Measurements from ENCODE around the gene LRMDA. TPM values are rescaled to one million over a fixed set of nuclear protein-coding genes. Genes with fewer than 3 reads are reported as not detected.

The LRMDA gene
- total and polyA plus RNA-seq, 2 donors (not counting 3 experiments of a cell fraction or from before 2014, with no cell fraction given) = 9.7 to 18.0 TPM

DNA sequence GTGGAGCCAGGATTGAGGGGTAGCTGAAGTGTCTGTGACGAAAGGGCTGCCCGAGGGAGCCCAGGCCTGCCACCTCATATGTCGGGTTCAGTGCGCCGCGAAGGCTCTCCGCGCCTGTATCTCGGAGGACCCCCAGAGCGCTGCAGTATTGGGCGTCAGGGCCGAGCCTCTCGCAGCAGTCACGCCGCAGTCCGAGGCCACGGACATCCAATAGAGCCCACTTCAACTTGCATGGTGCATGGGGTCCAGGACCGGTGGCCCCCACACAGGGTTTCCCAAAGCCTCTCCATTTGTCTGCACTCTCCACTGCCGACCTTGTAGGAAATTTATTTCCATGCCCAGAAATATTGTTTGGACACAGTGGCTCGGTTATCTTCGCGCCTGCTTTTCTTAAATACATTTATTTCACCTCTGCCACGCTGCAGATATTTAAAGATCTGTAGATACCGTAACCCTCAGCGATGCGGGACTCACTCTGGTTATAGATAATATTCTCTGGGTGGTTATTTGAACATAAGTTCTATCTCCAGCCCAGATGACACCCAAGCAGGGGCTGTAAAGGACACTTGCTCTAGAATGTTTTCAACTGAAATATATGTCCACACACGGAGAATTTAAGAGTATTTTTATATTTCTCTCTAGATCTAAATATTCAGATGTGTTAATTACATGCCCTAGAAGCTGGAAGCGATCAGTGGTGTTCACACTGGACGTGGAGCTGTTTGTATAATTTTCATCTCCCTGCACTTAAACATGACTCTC lies 24.8 kb upstream of the LRMDA start:
- H3K4me2 ChIP-seq (ENCODE audit: insufficient read depth, low read length) = no peak overlapping the region
- intact Hi-C loops (cut with micrococcal nuclease) = no loop called here
- no peaks in the 10 kb centered on the region for H3K9me3 ChIP-seq (replicated peaks; ENCODE audit: control insufficient read depth, insufficient read depth, low read length)
- H3K9ac ChIP-seq (replicated peaks; ENCODE audit: extremely low read depth, insufficient read depth, low read length) = no peak overlapping the region
- dilution Hi-C loops (cut with MboI; ENCODE audit: extremely low pct_ligation_motif_present, low sequenced_read_pairs) = no loop called here
- POLR2A ChIA-PET = no interaction called here
- DNase-seq (ENCODE audit: low read depth, low spot score) = no peak
- peaks cover 10% of the 10 kb centered on the region for H3K4me1 ChIP-seq (ENCODE audit: control insufficient read depth, extremely low read depth, insufficient read depth, low read length)
- H3K9me1 ChIP-seq (replicated peaks; ENCODE audit: control insufficient read depth, extremely low read depth, insufficient read depth, low read length) = no peaks in the 10 kb centered on the region
- CTCF ChIA-PET = no interaction called here
- FAIRE-seq = no peak
- TF ChIP-seq JUN (IDR thresholded peaks at IDR 0.05; ENCODE audit: borderline replicate concordance, insufficient read depth, insufficient read length, low read depth) (no peak), POLR2A (IDR thresholded peaks at IDR 0.05; ENCODE audit: low read depth, low read length) (no peak), FOS (IDR thresholded peaks at IDR 0.05; ENCODE audit: borderline replicate concordance, insufficient read depth, low read length) (no peak), POLR2AphosphoS5 (IDR thresholded peaks at IDR 0.05; ENCODE audit: insufficient read depth, low read depth, low read length) (no peak), GATA2 (IDR thresholded peaks at IDR 0.05; ENCODE audit: insufficient read depth, insufficient read length, low read depth, low read length) (no peak)
- TF ChIP-seq, protein P1, sequence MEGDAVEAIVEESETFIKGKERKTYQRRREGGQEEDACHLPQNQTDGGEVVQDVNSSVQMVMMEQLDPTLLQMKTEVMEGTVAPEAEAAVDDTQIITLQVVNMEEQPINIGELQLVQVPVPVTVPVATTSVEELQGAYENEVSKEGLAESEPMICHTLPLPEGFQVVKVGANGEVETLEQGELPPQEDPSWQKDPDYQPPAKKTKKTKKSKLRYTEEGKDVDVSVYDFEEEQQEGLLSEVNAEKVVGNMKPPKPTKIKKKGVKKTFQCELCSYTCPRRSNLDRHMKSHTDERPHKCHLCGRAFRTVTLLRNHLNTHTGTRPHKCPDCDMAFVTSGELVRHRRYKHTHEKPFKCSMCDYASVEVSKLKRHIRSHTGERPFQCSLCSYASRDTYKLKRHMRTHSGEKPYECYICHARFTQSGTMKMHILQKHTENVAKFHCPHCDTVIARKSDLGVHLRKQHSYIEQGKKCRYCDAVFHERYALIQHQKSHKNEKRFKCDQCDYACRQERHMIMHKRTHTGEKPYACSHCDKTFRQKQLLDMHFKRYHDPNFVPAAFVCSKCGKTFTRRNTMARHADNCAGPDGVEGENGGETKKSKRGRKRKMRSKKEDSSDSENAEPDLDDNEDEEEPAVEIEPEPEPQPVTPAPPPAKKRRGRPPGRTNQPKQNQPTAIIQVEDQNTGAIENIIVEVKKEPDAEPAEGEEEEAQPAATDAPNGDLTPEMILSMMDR (IDR thresholded peaks at IDR 0.05; ENCODE audit: extremely low read depth in 1 of 2, insufficient read depth in 1 of 2, low read depth in 1 of 2, low read length in 2 of 2) = no peak
- no peaks in the 10 kb centered on the region for H3K79me2 ChIP-seq (ENCODE audit: control insufficient read depth, insufficient read depth, low read length)
- BruUV-seq (replicated peaks) = no TSS peak
- peaks cover 43 to 81% of the 10 kb centered on the region in 2 experiments for H3K27me3 ChIP-seq (ENCODE audit: control insufficient read depth in 2 of 2, insufficient read depth in 2 of 2, low read length in 2 of 2)
- no peak overlapping the region for H3K27ac ChIP-seq (ENCODE audit: insufficient read depth, low read depth, low read length)
- no peak overlapping the region for H2AFZ ChIP-seq (ENCODE audit: low read depth, low read length)
- H3K36me3 ChIP-seq (ENCODE audit: control insufficient read depth in 2 of 2, extremely low read depth in 1 of 2, insufficient read depth in 2 of 2, low read length in 2 of 2) = no peaks in the 10 kb centered on the region
- no peaks in the 10 kb centered on the region for H4K20me1 ChIP-seq (replicated peaks; ENCODE audit: control insufficient read depth, extremely low read depth, insufficient read depth, low read length)
- no peak overlapping the region for H3K4me3 ChIP-seq (replicated peaks in 1 of 3; ENCODE audit: insufficient read depth in 1 of 3, low read depth in 1 of 3, low read length in 3 of 3)
